Testis (tissue), 2 donors: ENCODE data around the gene ZRANB3.

Experiments used
- CTCF ChIP-seq, 3 experiments: fragments of 450-650 bp in 2 of 3; fragments of 200-600 bp in 1 of 3; sonication (generic) in 1 of 3; IDR thresholded peaks; one replicate each; pipeline ENCODE4 v1.5.1; 2016 to 2019; ENCODE audit warnings: antibody characterized with exemption in 3 of 3, mild to moderate bottlenecking in 2 of 3, moderate library complexity in 1 of 3
- POLR2A ChIP-seq: fragments of 450-650 bp; IDR thresholded peaks from one replicate; pipeline ENCODE4 v1.6.1; 2017; ENCODE audit warnings: antibody characterized with exemption, mild to moderate bottlenecking, moderate library complexity

GRCh38 chr2:135525786-135526185 is 5.2 kb downstream of the ZRANB3 start:
- TF ChIP-seq CTCF (IDR thresholded peaks at IDR 0.05) (no peak), POLR2A (no peak)
